Measurements from ENCODE around the gene WWC1. TPM values are rescaled to one million over a fixed set of nuclear protein-coding genes. Genes with fewer than 3 reads are reported as not detected.

WWC1 gene
- total RNA-seq, 1 donor from 2014 or later = 0.52 TPM

GRCh38 chr5:168357876-168358275 is 66.4 kb downstream of the WWC1 start:
- no peaks in the 10 kb centered on the region for H3K36me3 ChIP-seq (ENCODE audit: control insufficient read depth in 3 of 3, insufficient read depth in 3 of 3, low read length in 3 of 3)
- H3K9me3 ChIP-seq (ENCODE audit: control insufficient read depth in 3 of 3, low read length in 3 of 3) = no peaks in the 10 kb centered on the region
- H3K4me3 ChIP-seq (ENCODE audit: low read length in 3 of 3) = no peak overlapping the region
- H3K27me3 ChIP-seq (ENCODE audit: control insufficient read depth in 3 of 3, insufficient read depth in 3 of 3, low read length in 3 of 3) = peaks cover 0 to 11% (median 0%) of the 10 kb centered on the region in 3 donors
- H3K4me1 ChIP-seq (ENCODE audit: control insufficient read depth in 3 of 3, insufficient read depth in 3 of 3, low read length in 3 of 3) = no peaks in the 10 kb centered on the region
- H3K27ac ChIP-seq (ENCODE audit: low read depth, low read length) = no peak overlapping the region
- no peak overlapping the region for H3K9ac ChIP-seq (ENCODE audit: low read depth in 1 of 3, low read length in 3 of 3)

GRCh38 chr5:168359820-168360460 is 68.5 kb downstream of the WWC1 start:
- peaks cover 0 to 9% (median 0%) of the 10 kb centered on the region in 3 donors for H3K27me3 ChIP-seq (ENCODE audit: control insufficient read depth in 3 of 3, insufficient read depth in 3 of 3, low read length in 3 of 3)
- H3K36me3 ChIP-seq (ENCODE audit: control insufficient read depth in 3 of 3, insufficient read depth in 3 of 3, low read length in 3 of 3) = no peaks in the 10 kb centered on the region
- H3K9me3 ChIP-seq (ENCODE audit: control insufficient read depth in 3 of 3, low read length in 3 of 3) = no peaks in the 10 kb centered on the region
- H3K27ac ChIP-seq (ENCODE audit: low read depth, low read length) = no peak overlapping the region
- H3K9ac ChIP-seq (ENCODE audit: low read depth in 1 of 3, low read length in 3 of 3) = no peak overlapping the region
- no peaks in the 10 kb centered on the region for H3K4me1 ChIP-seq (ENCODE audit: control insufficient read depth in 3 of 3, insufficient read depth in 3 of 3, low read length in 3 of 3)
- H3K4me3 ChIP-seq (ENCODE audit: low read length in 3 of 3) = no peak overlapping the region

GRCh38 chr5:168360521-168361285 is 69.3 kb downstream of the WWC1 start:
- peaks cover 0 to 9% (median 0%) of the 10 kb centered on the region in 3 donors for H3K27me3 ChIP-seq (ENCODE audit: control insufficient read depth in 3 of 3, insufficient read depth in 3 of 3, low read length in 3 of 3)
- H3K9ac ChIP-seq (ENCODE audit: low read depth in 1 of 3, low read length in 3 of 3) = no peak overlapping the region
- H3K9me3 ChIP-seq (ENCODE audit: control insufficient read depth in 3 of 3, low read length in 3 of 3) = no peaks in the 10 kb centered on the region
- no peak overlapping the region for H3K27ac ChIP-seq (ENCODE audit: low read depth, low read length)
- H3K36me3 ChIP-seq (ENCODE audit: control insufficient read depth in 3 of 3, insufficient read depth in 3 of 3, low read length in 3 of 3) = no peaks in the 10 kb centered on the region
- H3K4me3 ChIP-seq (ENCODE audit: low read length in 3 of 3) = no peak overlapping the region
- H3K4me1 ChIP-seq (ENCODE audit: control insufficient read depth in 3 of 3, insufficient read depth in 3 of 3, low read length in 3 of 3) = no peaks in the 10 kb centered on the region

DNA sequence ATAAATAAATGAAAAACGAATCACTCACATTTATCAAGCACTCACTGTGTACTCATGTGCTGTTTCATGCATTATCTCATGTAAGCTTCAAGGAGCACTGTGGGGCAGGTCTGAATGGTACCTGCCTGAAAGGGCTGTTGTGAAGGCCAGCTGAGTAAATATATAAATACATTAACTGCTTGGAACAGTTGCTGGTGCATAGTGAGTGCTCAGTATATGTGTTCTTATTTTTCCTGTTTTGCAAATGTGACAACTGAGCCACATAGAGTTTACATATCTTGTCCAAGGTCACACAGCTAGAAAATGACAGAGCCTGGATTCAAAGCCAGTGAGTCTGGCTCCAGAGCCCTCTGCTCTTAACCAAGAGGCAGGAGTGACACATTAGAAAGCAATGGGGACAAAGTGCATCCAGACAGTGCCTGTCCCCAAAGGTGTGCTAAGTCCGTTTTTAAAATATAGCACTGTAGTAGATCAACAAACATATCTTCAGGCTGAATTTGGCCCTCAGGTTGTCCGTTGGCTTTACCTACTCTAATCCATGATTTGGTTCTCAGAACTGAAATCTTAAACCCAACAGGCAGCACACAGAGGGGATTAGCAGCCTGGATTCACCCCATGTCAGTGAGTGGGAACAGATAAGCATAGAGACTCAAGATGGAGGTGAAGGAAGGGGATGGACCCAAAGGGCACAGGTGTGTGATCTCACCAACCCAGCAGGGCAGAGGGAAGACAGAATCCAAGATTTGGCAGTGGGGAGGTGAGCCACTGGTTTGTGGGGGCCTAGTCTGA is 70.8 kb downstream of the WWC1 start:
- no peak overlapping the region for H3K9ac ChIP-seq (ENCODE audit: low read depth in 1 of 3, low read length in 3 of 3)
- no peaks in the 10 kb centered on the region for H3K4me1 ChIP-seq (ENCODE audit: control insufficient read depth in 3 of 3, insufficient read depth in 3 of 3, low read length in 3 of 3)
- H3K36me3 ChIP-seq (ENCODE audit: control insufficient read depth in 3 of 3, insufficient read depth in 3 of 3, low read length in 3 of 3) = no peaks in the 10 kb centered on the region
- no peak overlapping the region for H3K27ac ChIP-seq (ENCODE audit: low read depth, low read length)
- H3K27me3 ChIP-seq (ENCODE audit: control insufficient read depth in 3 of 3, insufficient read depth in 3 of 3, low read length in 3 of 3) = peaks cover 0 to 9% (median 0%) of the 10 kb centered on the region in 3 donors
- H3K4me3 ChIP-seq (ENCODE audit: low read length in 3 of 3) = no peak overlapping the region
- no peaks in the 10 kb centered on the region for H3K9me3 ChIP-seq (ENCODE audit: control insufficient read depth in 3 of 3, low read length in 3 of 3)

DNA sequence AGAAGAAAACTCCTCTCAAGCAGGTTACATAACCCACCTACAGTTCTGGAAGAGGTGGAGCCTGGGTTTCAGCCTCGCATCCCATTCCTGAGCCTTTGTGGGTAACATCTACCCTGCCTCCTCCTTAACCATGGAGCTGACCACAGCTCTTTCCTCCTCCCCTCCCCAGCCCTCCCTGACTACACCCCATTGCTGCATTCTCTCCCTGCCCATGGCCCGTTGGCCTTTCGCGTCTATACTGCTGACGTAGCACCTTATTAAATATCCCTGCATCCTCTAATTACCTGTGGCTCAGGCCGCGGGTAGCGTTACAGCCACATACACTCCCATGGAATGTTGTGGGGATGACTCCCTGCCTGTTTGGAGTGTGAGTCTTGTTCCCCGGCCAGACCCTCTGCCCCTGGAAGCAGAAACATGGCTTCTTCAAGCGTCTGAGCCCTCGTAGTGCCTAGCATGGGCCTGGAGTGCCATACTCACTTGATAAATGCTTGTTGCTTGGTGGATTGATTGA is 72.8 kb downstream of the WWC1 start:
- Histone ChIP-seq H3K27me3 (ENCODE audit: control insufficient read depth in 3 of 3, insufficient read depth in 3 of 3, low read length in 3 of 3) (peaks cover 0 to 13% (median 0%) of the 10 kb centered on the region in 3 donors), H3K27ac (ENCODE audit: low read depth, low read length) (no peak overlapping the region), H3K36me3 (ENCODE audit: control insufficient read depth in 3 of 3, insufficient read depth in 3 of 3, low read length in 3 of 3) (no peaks in the 10 kb centered on the region), H3K9ac (ENCODE audit: low read depth in 1 of 3, low read length in 3 of 3) (no peak overlapping the region), H3K9me3 (ENCODE audit: control insufficient read depth in 3 of 3, low read length in 3 of 3) (no peaks in the 10 kb centered on the region), H3K4me3 (ENCODE audit: low read length in 3 of 3) (no peak overlapping the region), H3K4me1 (ENCODE audit: control insufficient read depth in 3 of 3, insufficient read depth in 3 of 3, low read length in 3 of 3) (no peaks in the 10 kb centered on the region)

DNA sequence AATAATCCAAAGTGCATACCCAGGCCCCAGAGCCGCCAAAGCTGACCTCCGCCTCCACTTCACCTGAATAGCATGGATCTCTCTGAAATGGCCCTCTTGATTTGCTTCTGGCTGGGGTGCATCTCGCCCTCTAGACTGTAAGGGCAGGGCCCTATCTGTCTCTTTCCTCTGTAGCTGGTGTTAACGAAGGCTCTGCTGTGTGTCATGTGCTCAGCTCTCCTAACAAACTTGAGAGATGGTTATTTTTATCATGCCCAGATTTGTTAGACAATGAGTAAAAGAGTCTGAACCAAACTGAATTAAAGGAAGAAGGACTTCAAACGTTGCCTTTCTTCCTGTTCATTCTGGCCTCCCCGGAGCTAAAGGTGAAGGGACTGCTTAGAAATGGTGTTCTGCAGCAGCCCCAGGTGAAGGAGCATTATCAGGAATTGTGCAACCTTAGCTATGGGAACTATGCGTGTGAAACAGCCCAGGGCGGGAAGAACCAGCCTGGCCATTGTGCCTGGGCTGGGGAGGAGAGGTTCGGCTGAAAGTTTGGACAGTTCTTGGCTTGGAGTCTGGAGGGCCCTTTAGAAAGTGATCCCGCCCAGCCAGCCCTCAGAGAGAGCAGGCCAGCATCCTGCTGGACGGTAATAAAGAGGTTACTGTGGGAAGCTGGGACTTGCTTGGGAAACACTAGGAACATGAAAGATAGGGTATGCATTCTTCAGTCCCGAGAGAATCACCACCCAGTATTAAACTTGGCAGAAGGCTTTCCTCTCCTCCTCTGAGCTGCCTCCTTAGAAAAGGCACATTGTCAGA is 73.5 kb downstream of the WWC1 start:
- H3K36me3 ChIP-seq (ENCODE audit: control insufficient read depth in 3 of 3, insufficient read depth in 3 of 3, low read length in 3 of 3) = no peaks in the 10 kb centered on the region
- no peaks in the 10 kb centered on the region for H3K4me1 ChIP-seq (ENCODE audit: control insufficient read depth in 3 of 3, insufficient read depth in 3 of 3, low read length in 3 of 3)
- no peak overlapping the region for H3K4me3 ChIP-seq (ENCODE audit: low read length in 3 of 3)
- no peak overlapping the region for H3K9ac ChIP-seq (ENCODE audit: low read depth in 1 of 3, low read length in 3 of 3)
- peaks cover 0 to 13% (median 0%) of the 10 kb centered on the region in 3 donors for H3K27me3 ChIP-seq (ENCODE audit: control insufficient read depth in 3 of 3, insufficient read depth in 3 of 3, low read length in 3 of 3)
- no peaks in the 10 kb centered on the region for H3K9me3 ChIP-seq (ENCODE audit: control insufficient read depth in 3 of 3, low read length in 3 of 3)
- no peak overlapping the region for H3K27ac ChIP-seq (ENCODE audit: low read depth, low read length)

DNA sequence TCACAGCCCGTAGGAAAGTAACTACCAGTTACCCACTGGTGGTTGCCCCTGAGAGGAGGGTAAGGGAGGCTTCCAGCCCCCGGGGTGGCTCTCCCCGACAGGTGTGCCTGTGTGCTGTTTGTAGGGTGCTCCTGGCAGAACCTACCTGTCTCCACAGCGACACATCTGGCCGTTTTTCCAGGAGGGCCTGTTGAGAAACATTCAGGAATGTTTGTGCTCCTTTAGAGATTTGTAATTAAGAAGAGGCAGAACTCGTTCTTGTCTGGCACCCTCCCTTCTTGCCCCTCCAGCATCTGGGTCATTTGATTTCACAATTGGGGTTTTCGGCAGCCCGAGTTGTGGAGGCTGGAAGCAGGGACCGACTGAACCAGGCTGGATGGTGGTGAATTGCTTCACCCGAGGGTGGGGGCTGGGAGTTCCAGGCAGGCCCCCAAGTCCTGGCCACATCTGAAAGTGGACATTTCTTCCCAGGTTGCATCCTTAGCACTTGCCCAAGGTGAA is 74.2 kb downstream of the WWC1 start:
- H3K27ac ChIP-seq (ENCODE audit: low read depth, low read length) = no peak overlapping the region
- peaks cover 0 to 9% (median 0%) of the 10 kb centered on the region in 3 donors for H3K27me3 ChIP-seq (ENCODE audit: control insufficient read depth in 3 of 3, insufficient read depth in 3 of 3, low read length in 3 of 3)
- H3K9me3 ChIP-seq (ENCODE audit: control insufficient read depth in 3 of 3, low read length in 3 of 3) = no peaks in the 10 kb centered on the region
- no peaks in the 10 kb centered on the region for H3K4me1 ChIP-seq (ENCODE audit: control insufficient read depth in 3 of 3, insufficient read depth in 3 of 3, low read length in 3 of 3)
- H3K4me3 ChIP-seq (ENCODE audit: low read length in 3 of 3) = no peak overlapping the region
- H3K9ac ChIP-seq (ENCODE audit: low read depth in 1 of 3, low read length in 3 of 3) = no peak overlapping the region
- H3K36me3 ChIP-seq (ENCODE audit: control insufficient read depth in 3 of 3, insufficient read depth in 3 of 3, low read length in 3 of 3) = no peaks in the 10 kb centered on the region

DNA sequence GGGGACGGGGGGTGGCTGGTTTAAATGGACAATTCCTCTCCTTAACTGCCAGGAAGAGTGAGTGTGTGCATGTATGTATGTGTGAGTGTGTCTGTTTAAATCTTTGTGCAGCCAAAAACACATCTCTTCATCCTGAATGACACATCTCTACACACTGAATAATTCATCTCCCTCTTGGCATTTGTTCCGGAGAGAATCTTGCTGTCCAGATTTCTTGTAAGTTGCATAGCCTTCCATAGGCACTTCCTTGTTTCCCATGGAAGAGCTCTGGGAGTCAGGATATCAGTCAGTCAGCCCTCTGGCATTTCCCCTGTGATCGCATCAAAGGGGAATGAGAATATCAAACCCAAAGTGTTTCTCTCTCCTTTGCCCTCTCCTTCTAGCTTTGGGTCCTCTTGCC is 74.7 kb downstream of the WWC1 start:
- Histone ChIP-seq H3K36me3 (ENCODE audit: control insufficient read depth in 3 of 3, insufficient read depth in 3 of 3, low read length in 3 of 3) (no peaks in the 10 kb centered on the region), H3K27ac (ENCODE audit: low read depth, low read length) (no peak overlapping the region), H3K9ac (ENCODE audit: low read depth in 1 of 3, low read length in 3 of 3) (no peak overlapping the region), H3K4me1 (ENCODE audit: control insufficient read depth in 3 of 3, insufficient read depth in 3 of 3, low read length in 3 of 3) (no peaks in the 10 kb centered on the region), H3K27me3 (ENCODE audit: control insufficient read depth in 3 of 3, insufficient read depth in 3 of 3, low read length in 3 of 3) (peaks cover 0 to 9% (median 0%) of the 10 kb centered on the region in 3 donors), H3K4me3 (ENCODE audit: low read length in 3 of 3) (no peak overlapping the region), H3K9me3 (ENCODE audit: control insufficient read depth in 3 of 3, low read length in 3 of 3) (no peaks in the 10 kb centered on the region)

DNA sequence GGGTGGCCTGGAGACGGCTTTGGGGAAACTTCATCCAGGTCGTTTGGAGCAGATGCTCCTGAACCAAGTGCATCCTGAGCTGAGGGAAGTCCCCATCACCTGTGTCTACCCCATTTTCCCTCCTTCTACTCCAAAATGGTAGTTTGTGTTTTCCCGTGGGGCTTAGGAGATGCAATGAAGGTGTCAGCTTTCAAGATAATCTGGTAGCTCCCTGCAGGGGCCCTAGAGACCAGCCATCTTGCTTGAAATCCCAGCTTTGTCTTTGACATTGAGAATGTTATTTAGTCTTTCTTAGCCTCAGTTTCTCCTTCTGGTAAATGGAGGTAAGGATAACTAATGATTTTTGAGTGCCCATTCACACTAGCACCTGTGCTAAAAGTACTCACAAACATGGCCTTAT is 77.4 kb downstream of the WWC1 start:
- no peaks in the 10 kb centered on the region for H3K36me3 ChIP-seq (ENCODE audit: control insufficient read depth in 3 of 3, insufficient read depth in 3 of 3, low read length in 3 of 3)
- H3K27me3 ChIP-seq (ENCODE audit: control insufficient read depth in 3 of 3, insufficient read depth in 3 of 3, low read length in 3 of 3) = peaks cover 0 to 11% (median 0%) of the 10 kb centered on the region in 3 donors
- H3K27ac ChIP-seq (ENCODE audit: low read depth, low read length) = no peak overlapping the region
- H3K4me1 ChIP-seq (ENCODE audit: control insufficient read depth in 3 of 3, insufficient read depth in 3 of 3, low read length in 3 of 3) = no peaks in the 10 kb centered on the region
- H3K9me3 ChIP-seq (ENCODE audit: control insufficient read depth in 3 of 3, low read length in 3 of 3) = no peaks in the 10 kb centered on the region
- H3K9ac ChIP-seq (ENCODE audit: low read depth in 1 of 3, low read length in 3 of 3) = no peak overlapping the region
- H3K4me3 ChIP-seq (ENCODE audit: low read length in 3 of 3) = no peak overlapping the region

Measured in skeletal muscle tissue (tissue), 4 donors.